Pancreas (tissue), 10 donors: ENCODE data around the gene ANGPTL5. TPM values are rescaled to one million over a fixed set of nuclear protein-coding genes. Genes with fewer than 3 reads are reported as not detected.
A peak's percentile ranks its signal among the peaks of the same experiment; 100 is the strongest.

Experiments used
- ATAC-seq, 4 donors: fragments of 200-7000 bp; cut with Tn5 transposase; one replicate each; pipeline versions ENCODE4 v1.8.0 to v1.9.1; 2020; ENCODE audit warnings: mild to moderate bottlenecking in 4 of 4, moderate library complexity in 4 of 4
- DNase-seq, 6 donors: peaks; one replicate each; pipeline ENCODE4 v3.0.0-alpha.2; 2020
- FAIRE-seq: peaks from 2 replicates; lab custom pipeline; 2012; peaks lifted over from hg19 to GRCh38; lab: Jason Lieb, UNC
- H3K27ac ChIP-seq, 4 donors: fragments of 200-600 bp; sonication (generic); 1 replicate in 3 of 4; 2 replicates in 1 of 4; pipeline versions ENCODE4 v1.5.0 to v1.8.0; 2020
- H3K27me3 ChIP-seq, 4 donors: fragments of 200-600 bp; one replicate each; pipeline ENCODE4 v1.8.0; 2021
- H3K36me3 ChIP-seq, 3 donors: fragments of 200-600 bp; sonication (generic) in 1 of 3; one replicate each; pipeline versions ENCODE4 v1.5.0 to v1.8.0; 2020 to 2021
- H3K4me1 ChIP-seq, 3 donors: fragments of 200-600 bp; one replicate each; pipeline ENCODE4 v1.8.0; 2021
- H3K4me3 ChIP-seq, 4 donors: fragments of 200-600 bp; sonication (generic) in 2 of 4; one replicate each; pipeline versions ENCODE4 v1.5.0 to v1.8.0; 2020 to 2021
- H3K9me3 ChIP-seq, 4 donors: fragments of 200-600 bp; one replicate each; pipeline ENCODE4 v1.8.0; 2021
- CTCF ChIP-seq, 4 donors: fragments of 200-600 bp; sonication (generic) in 3 of 4; IDR thresholded peaks; one replicate each; pipeline versions ENCODE4 v1.5.0 to v1.8.0; 2021; ENCODE audit warnings: antibody characterized with exemption in 4 of 4
- WGBS, 2 donors: extraction: QIAGEN DNeasy Blood & Tissue Kit; methylation state at CpG; one replicate each; pipeline ENCODE4 v1.1.7; 2013; 5-methylcytosine and 5-hydroxymethylcytosine counted together
- intact Hi-C, 3 donors: fragments of 100-400 bp; cut with DNase I; formaldehyde crosslinking; loops; one replicate each; pipeline versions ENCODE4 v1.11.1 to v1.14.2; 2022
- polyA plus RNA-seq, 2 donors: library from polyadenylated mRNA; stranded (reverse); fragments of 200-250 nt; gene quantifications; one replicate each; pipeline ENCODE4 v1.2.3, GENCODE V29; 2013
- total RNA-seq, 6 donors: library from RNA; stranded (reverse); fragmentation: NEBNext Ultra II Directional in 4 of 6; extraction: Animal tissue kit (Norgen Biotek cat#: 25700) in 4 of 6; gene quantifications; one replicate each; pipeline versions ENCODE4 v1.2.1 to v1.2.4, GENCODE V29; 2021 to 2023
- donor health status: healthy with polysubstance abuse.
- donor health status: DM: no; HTN: no; CAD: no; lungs with moderate emphysema.
- donor health status: DM: no; HTN: no; CAD: no.
- donor health status: control.
- donor health status: control.
- donor health status: Bipolar disorder and iron deficiency.
- donor health status: DM: yes; HTN: yes; CAD: no.
- donor health status: DM: no; HTN: no; CAD: no.
- donor health status: DM: no; HTN: no; CAD: no.
- donor health status: DM: yes; HTN: yes; CAD: no.

ANGPTL5 gene
- total and polyA plus RNA-seq, 8 donors, result 0.14 to 0.21 TPM; not detected in 6

DNA sequence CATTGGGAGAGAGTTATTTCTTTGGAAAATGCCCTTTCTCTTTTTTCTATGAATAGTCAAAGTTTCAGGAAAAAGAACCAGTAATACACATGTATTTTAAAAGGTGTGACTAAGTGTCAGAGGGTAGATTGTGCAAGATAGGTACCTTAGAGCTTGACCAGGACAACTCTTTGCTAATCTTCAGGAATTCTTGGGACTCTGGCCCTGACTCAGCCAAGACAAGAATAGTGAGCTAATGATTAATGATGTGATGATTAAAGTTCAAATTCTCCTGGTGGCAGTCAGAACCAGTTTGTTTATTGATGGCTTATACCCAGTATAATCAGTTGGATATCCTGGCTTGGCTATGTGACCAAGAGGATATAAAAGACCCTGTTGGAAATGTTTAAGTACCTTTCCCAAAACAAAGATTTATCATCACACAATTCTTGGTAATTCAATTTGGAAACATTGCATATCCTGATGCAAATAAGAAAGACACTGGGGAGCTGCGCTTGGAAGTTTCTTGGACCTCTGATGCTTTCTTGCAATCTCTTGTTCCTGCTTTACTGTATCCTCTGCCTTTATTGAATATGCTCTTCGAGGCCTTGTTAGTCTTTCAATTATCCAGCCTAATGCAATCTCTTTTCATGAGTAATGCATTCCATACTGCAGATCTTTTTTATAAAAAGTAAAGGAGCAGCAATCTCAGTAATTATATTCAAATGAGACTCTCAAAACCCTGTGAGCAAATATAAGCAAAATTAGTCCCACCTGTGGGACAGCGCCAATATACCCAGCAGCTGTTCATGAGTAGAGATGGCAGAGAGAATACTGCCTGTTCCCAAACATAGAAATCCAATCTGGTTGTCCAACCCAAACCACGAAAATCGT is 49.5 kb downstream of the ANGPTL5 start:
- Histone ChIP-seq H3K27ac (no peak overlapping the region), H3K4me1 (no peaks in the 10 kb centered on the region), H3K9me3 (no peaks in the 10 kb centered on the region), H3K36me3 (no peaks in the 10 kb centered on the region), H3K4me3 (no peak overlapping the region), H3K27me3 (no peaks in the 10 kb centered on the region)
- DNase-seq, result no peak
- 74 to 82% methylated on average over 5 of the region's 5 CpGs for WGBS, 2 donors
- no peak for FAIRE-seq
- intact Hi-C loops, result no loop called here
- ATAC-seq, result peak in 2 of 4 donors; percentile 32 to 68
- TF ChIP-seq CTCF (IDR thresholded peaks at IDR 0.05), result no peak

GRCh38 chr11:101864098-101864497 is 52.2 kb downstream of the ANGPTL5 start:
- Histone ChIP-seq H3K36me3 (no peaks in the 10 kb centered on the region), H3K9me3 (no peaks in the 10 kb centered on the region), H3K27ac (no peak overlapping the region), H3K27me3 (no peaks in the 10 kb centered on the region), H3K4me3 (no peak overlapping the region), H3K4me1 (no peaks in the 10 kb centered on the region)
- TF ChIP-seq CTCF (IDR thresholded peaks at IDR 0.05), result no peak
- DNase-seq (no peak), ATAC-seq (no peak), FAIRE-seq (no peak)
- intact Hi-C loops, result loop anchor here in 1 of 3 donors (5.0 kb wide), 1 partner anchor 143 kb away; no protein-coding TSS in a partner anchor

DNA sequence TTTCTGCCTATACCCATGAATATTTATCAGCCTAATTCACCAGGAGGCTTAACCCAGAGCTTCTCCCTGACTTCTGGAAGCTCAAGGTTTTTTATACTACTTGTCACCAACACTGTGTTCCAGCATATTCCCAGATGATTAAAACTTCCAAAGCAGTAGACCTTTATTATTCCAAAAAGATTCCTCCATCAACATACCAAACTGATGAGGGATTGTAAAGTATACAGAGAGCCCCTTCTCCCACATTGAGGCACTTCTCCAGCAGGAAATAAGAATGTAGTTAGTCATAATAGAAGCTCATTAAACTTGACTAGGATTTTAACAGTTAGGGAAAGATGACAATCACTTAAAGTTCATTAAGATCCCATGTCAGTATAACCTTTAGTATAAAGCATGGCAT is 53.0 kb downstream of the ANGPTL5 start:
- H3K9me3 ChIP-seq, result no peaks in the 10 kb centered on the region
- no peaks in the 10 kb centered on the region for H3K27me3 ChIP-seq
- no peaks in the 10 kb centered on the region for H3K36me3 ChIP-seq
- FAIRE-seq (no peak), DNase-seq (no peak), ATAC-seq (no peak)
- no peak for TF ChIP-seq CTCF (IDR thresholded peaks at IDR 0.05)
- H3K4me1 ChIP-seq, result no peaks in the 10 kb centered on the region
- no peak overlapping the region for H3K4me3 ChIP-seq
- intact Hi-C loops, result loop anchor here in 1 of 3 donors (5.0 kb wide), 1 partner anchor 144 kb away; no protein-coding TSS in a partner anchor
- H3K27ac ChIP-seq, result no peak overlapping the region

- FAIRE-seq, result no peak
Measured at GRCh38 chr11:101862391-101863233, 53.7 kb downstream of the ANGPTL5 start.

More at GRCh38 chr11:101862391-101863233, 53.7 kb downstream of the ANGPTL5 start:
- H3K4me3 ChIP-seq, result no peak overlapping the region
- DNase-seq (no peak), ATAC-seq (peak in 3 of 4 donors; percentile 43 to 64 (median 53))
- no peaks in the 10 kb centered on the region for H3K27me3 ChIP-seq
- 53 to 67% methylated on average over 5 of the region's 5 CpGs for WGBS, 2 donors
- H3K27ac ChIP-seq, result no peak overlapping the region
- no peaks in the 10 kb centered on the region for H3K36me3 ChIP-seq
- no peaks in the 10 kb centered on the region for H3K4me1 ChIP-seq
- no peak for TF ChIP-seq CTCF (IDR thresholded peaks at IDR 0.05)
- intact Hi-C loops, result loop anchor here in 1 of 3 donors (5.0 kb wide), 1 partner anchor 145 kb away; no protein-coding TSS in a partner anchor
- H3K9me3 ChIP-seq, result no peaks in the 10 kb centered on the region
